Brain microvascular endothelial cell (primary cell): ENCODE results near the gene RAP1GAP.

Source experiments
- DNase-seq: peaks from one replicate; pipeline ENCODE4 v3.0.0-alpha.2; 2020
- H3K27ac ChIP-seq: fragments of 250-450 bp; sonication (Bioruptor Pico); 2 replicates; pipeline ENCODE4 v1.5.1; 2020; ENCODE audit warnings: mild to moderate bottlenecking, moderate library complexity
- H3K27me3 ChIP-seq: fragments of 250-450 bp; sonication (Bioruptor Pico); replicated peaks from 2 replicates; pipeline ENCODE4 v1.5.1; 2020; ENCODE audit warnings: mild to moderate bottlenecking
- H3K36me3 ChIP-seq: fragments of 250-450 bp; sonication (Bioruptor Pico); replicated peaks from 2 replicates; pipeline ENCODE4 v1.5.1; 2020; ENCODE audit warnings: mild to moderate bottlenecking
- H3K4me3 ChIP-seq: 2 replicates; pipeline ENCODE4 v1.5.1; 2011; ENCODE audit warnings: low read depth, mild to moderate bottlenecking, control low read depth, low read length, moderate library complexity
- CTCF ChIP-seq: IDR thresholded peaks from 2 replicates; pipeline ENCODE4 v1.5.1; 2011; ENCODE audit warnings: low read depth, mild to moderate bottlenecking, moderate library complexity, low read length, control low read depth, inconsistent platforms; ENCODE audit errors: missing control alignments
- in situ Hi-C: cut with HindIII; loops from 2 replicates; pipeline ENCODE4 v1.10.0; 2017; ENCODE audit warnings: low sequenced_read_pairs, low pct_ligation_motif_present

Gene RAP1GAP

GRCh38 chr1:21652937-21653743 is 16.0 kb downstream of the RAP1GAP start:
- in situ Hi-C loops, result no loop called here
- TF ChIP-seq CTCF, result no peak

GRCh38 chr1:21652101-21652936 is 16.8 kb downstream of the RAP1GAP start:
- in situ Hi-C loops, result no loop called here
- Histone ChIP-seq H3K36me3 (no peaks in the 10 kb centered on the region), H3K4me3 (no peak overlapping the region), H3K27me3 (peaks cover 25% of the 10 kb centered on the region), H3K27ac (no peak overlapping the region)
- DNase-seq, result no peak
- no peak for TF ChIP-seq CTCF

More at GRCh38 chr1:21652937-21653743, 16.0 kb downstream of the RAP1GAP start:
- no peak for DNase-seq
- Histone ChIP-seq H3K36me3 (no peaks in the 10 kb centered on the region), H3K27ac (no peak overlapping the region), H3K27me3 (peaks cover 25% of the 10 kb centered on the region), H3K4me3 (no peak overlapping the region)

- peak overlapping the region; percentile 25 for H3K4me3 ChIP-seq
- H3K27ac ChIP-seq, result no peak overlapping the region
- no peak for TF ChIP-seq CTCF
- DNase-seq, result no peak
- in situ Hi-C loops, result no loop called here
- H3K27me3 ChIP-seq, result peaks cover 25% of the 10 kb centered on the region
- no peaks in the 10 kb centered on the region for H3K36me3 ChIP-seq
These were observed 17.7 kb downstream of the RAP1GAP start for GRCh38 chr1:21651214-21652042.

- peaks cover 25% of the 10 kb centered on the region for H3K27me3 ChIP-seq
- DNase-seq, result no peak
- H3K27ac ChIP-seq, result no peak overlapping the region
- no peaks in the 10 kb centered on the region for H3K36me3 ChIP-seq
- H3K4me3 ChIP-seq, result no peak overlapping the region
- in situ Hi-C loops, result no loop called here
- no peak for TF ChIP-seq CTCF
These were observed 18.8 kb downstream of the RAP1GAP start for GRCh38 chr1:21650400-21650799.

GRCh38 chr1:21649315-21649714 is 19.8 kb downstream of the RAP1GAP start:
- H3K27ac ChIP-seq, result no peak overlapping the region
- in situ Hi-C loops, result no loop called here
- H3K36me3 ChIP-seq, result no peaks in the 10 kb centered on the region
- TF ChIP-seq CTCF, result no peak
- peaks cover 25% of the 10 kb centered on the region for H3K27me3 ChIP-seq
- DNase-seq, result no peak
- H3K4me3 ChIP-seq, result no peak overlapping the region
